H9 (cell line): ENCODE measurements around the gene C16orf89. TPM values are rescaled to one million over a fixed set of nuclear protein-coding genes. Genes with fewer than 3 reads are reported as not detected.
"Not testable (repeated sequence)": the region's sequence is repeated elsewhere in the genome, so short reads cannot be mapped to it uniquely, and the experiment has no call there.

Experiments used
- DNase-seq: peaks from one replicate; pipeline ENCODE4 v3.0.0-alpha.2; 2017
- H2AFZ ChIP-seq: one replicate; pipeline ENCODE4 v1.6.1; 2013; ENCODE audit warnings: mild to moderate bottlenecking, low read length, control low read depth, moderate library complexity
- H2AK5ac ChIP-seq: 2 replicates; pipeline ENCODE4 v1.6.1; 2013; ENCODE audit warnings: low read length, control low read depth, mixed read lengths; ENCODE audit not compliant: insufficient read length
- H2BK120ac ChIP-seq: one replicate; pipeline ENCODE4 v1.6.1; 2013; ENCODE audit warnings: low read depth, mild to moderate bottlenecking, low read length, control low read depth, inconsistent platforms; ENCODE audit not compliant: poor library complexity, severe bottlenecking
- H2BK12ac ChIP-seq: 2 replicates; pipeline ENCODE4 v1.6.1; 2013; ENCODE audit warnings: low read length, control low read depth, mixed read lengths, low read depth; ENCODE audit not compliant: insufficient read length
- H2BK15ac ChIP-seq: 2 replicates; pipeline ENCODE4 v1.6.1; 2013; ENCODE audit warnings: low read depth, low read length, control low read depth
- H2BK20ac ChIP-seq: one replicate; pipeline ENCODE4 v1.6.1; 2013; ENCODE audit warnings: low read depth, mild to moderate bottlenecking, low read length, control low read depth, inconsistent platforms; ENCODE audit not compliant: poor library complexity, severe bottlenecking
- H2BK5ac ChIP-seq: 2 replicates; pipeline ENCODE4 v1.6.1; 2013; ENCODE audit warnings: low read length, control low read depth, mixed read lengths; ENCODE audit not compliant: insufficient read length
- H3K14ac ChIP-seq: 2 replicates; pipeline ENCODE4 v1.6.1; 2013; ENCODE audit warnings: low read length, control low read depth; ENCODE audit not compliant: insufficient read depth
- H3K18ac ChIP-seq: 2 replicates; pipeline ENCODE4 v1.6.1; 2013; ENCODE audit warnings: low read depth, mild to moderate bottlenecking, mixed read lengths, low read length, control low read depth; ENCODE audit not compliant: insufficient read length
- H3K23ac ChIP-seq: 2 replicates; pipeline ENCODE4 v1.6.1; 2013; ENCODE audit warnings: low read length, control low read depth, mixed read lengths, low read depth; ENCODE audit not compliant: insufficient read length
- H3K23me2 ChIP-seq: 2 replicates; pipeline ENCODE4 v1.6.1; 2013; ENCODE audit warnings: low read depth, mild to moderate bottlenecking, mixed read lengths, low read length, control low read depth; ENCODE audit not compliant: insufficient read length, poor library complexity, severe bottlenecking
- H3K27ac ChIP-seq: 2 replicates; pipeline ENCODE4 v1.5.1; 2013; ENCODE audit warnings: low read length, control low read depth, mixed read lengths, low read depth; ENCODE audit not compliant: insufficient read length
- H3K27me3 ChIP-seq: 2 replicates; pipeline ENCODE4 v1.6.1; 2013; ENCODE audit warnings: low read length, control low read depth, inconsistent platforms; ENCODE audit not compliant: insufficient read depth
- H3K4ac ChIP-seq: 2 replicates; pipeline ENCODE4 v1.6.1; 2013; ENCODE audit warnings: low read depth, mild to moderate bottlenecking, control low read depth, inconsistent platforms, low read length, moderate library complexity
- H3K4me1 ChIP-seq: 2 replicates; pipeline ENCODE4 v1.6.1; 2013; ENCODE audit warnings: low read length, control low read depth, inconsistent platforms; ENCODE audit not compliant: insufficient read depth
- H3K4me2 ChIP-seq: 2 replicates; pipeline ENCODE4 v1.6.1; 2013; ENCODE audit warnings: low read length, control low read depth, mixed read lengths; ENCODE audit not compliant: insufficient read length, insufficient read depth
- H3K56ac ChIP-seq: 2 replicates; pipeline ENCODE4 v1.6.1; 2013; ENCODE audit warnings: low read depth, mild to moderate bottlenecking, mixed read lengths, low read length, control low read depth; ENCODE audit not compliant: insufficient read length
- H3K79me1 ChIP-seq: 2 replicates; pipeline ENCODE4 v1.6.1; 2013; ENCODE audit warnings: low read depth, mild to moderate bottlenecking, moderate library complexity, low read length, control low read depth, inconsistent platforms; ENCODE audit not compliant: insufficient read depth, poor library complexity, severe bottlenecking
- H3K79me2 ChIP-seq: 2 replicates; pipeline ENCODE4 v1.6.1; 2013; ENCODE audit warnings: low read length, control low read depth, inconsistent platforms; ENCODE audit not compliant: insufficient read depth
- H3K9ac ChIP-seq: 2 replicates; pipeline ENCODE4 v1.6.1; 2013; ENCODE audit warnings: low read length, control low read depth, mixed read lengths; ENCODE audit not compliant: insufficient read length; ENCODE audit errors: extremely low read depth
- H3K9me3 ChIP-seq: one replicate; pipeline ENCODE4 v1.6.1; 2013; ENCODE audit warnings: low read depth, low read length, inconsistent platforms; ENCODE audit not compliant: control insufficient read depth
- H3T11ph ChIP-seq: one replicate; pipeline ENCODE4 v1.6.1; 2013; ENCODE audit warnings: mild to moderate bottlenecking, low read length, control low read depth, inconsistent platforms
- H4K20me1 ChIP-seq: one replicate; pipeline ENCODE4 v1.6.1; 2013; ENCODE audit not compliant: control insufficient read depth, insufficient read length, insufficient read depth
- H4K5ac ChIP-seq: 2 replicates; pipeline ENCODE4 v1.6.1; 2013; ENCODE audit warnings: low read depth, mild to moderate bottlenecking, mixed read lengths, low read length, control low read depth; ENCODE audit not compliant: insufficient read length
- H4K8ac ChIP-seq: replicated peaks from 2 replicates; pipeline ENCODE4 v1.6.1; 2013; ENCODE audit warnings: low read length, control low read depth, mixed read lengths, low read depth; ENCODE audit not compliant: insufficient read length
- H4K91ac ChIP-seq: 2 replicates; pipeline ENCODE4 v1.6.1; 2013; ENCODE audit warnings: low read depth, mild to moderate bottlenecking, moderate library complexity, mixed read lengths, low read length, control low read depth; ENCODE audit not compliant: insufficient read length
- H3K27ac Mint-ChIP-seq, 3 experiments: 2 replicates in 2 of 3; 3 replicates in 1 of 3; pipeline ENCODE4 v1.8.0; 2020 to 2021; ENCODE audit warnings: mixed read lengths in 3 of 3, mild to moderate bottlenecking in 1 of 3, moderate library complexity in 1 of 3
- H3K27me3 Mint-ChIP-seq: 2 replicates; pipeline ENCODE4 v1.8.0; 2021; ENCODE audit warnings: low read depth, mild to moderate bottlenecking, moderate library complexity, mixed read lengths
- H3K36me3 Mint-ChIP-seq, 3 experiments: 2 replicates in 2 of 3; 3 replicates in 1 of 3; pipeline ENCODE4 v1.8.0; 2020 to 2021; ENCODE audit warnings: low read depth in 3 of 3, mixed read lengths in 3 of 3; ENCODE audit not compliant: insufficient read depth in 1 of 3
- H3K4me1 Mint-ChIP-seq, 2 experiments: 2 replicates each; pipeline ENCODE4 v1.8.0; 2020; ENCODE audit warnings: mixed read lengths in 2 of 2
- H3K4me3 Mint-ChIP-seq, 2 experiments: 2 replicates in 1 of 2; 3 replicates in 1 of 2; pipeline ENCODE4 v1.8.0; 2020 to 2021; ENCODE audit warnings: mild to moderate bottlenecking in 2 of 2, mixed read lengths in 2 of 2, moderate library complexity in 1 of 2
- H3K9me3 Mint-ChIP-seq, 2 experiments: 2 replicates in 1 of 2; 3 replicates in 1 of 2; pipeline ENCODE4 v1.8.0; 2020; ENCODE audit warnings: mild to moderate bottlenecking in 2 of 2, mixed read lengths in 2 of 2, moderate library complexity in 1 of 2
- WGBS: extraction: QIAGEN DNeasy Blood & Tissue Kit; methylation state at CpG from one replicate; pipeline ENCODE4 v1.1.7; 2013; ENCODE audit warnings: missing lambda C conversion rate, low lambda C conversion rate, mixed read lengths; ENCODE audit not compliant: insufficient read length; ENCODE audit errors: extremely low coverage; 5-methylcytosine and 5-hydroxymethylcytosine counted together
- long read RNA-seq: library from polyadenylated mRNA; unstranded; transcript quantifications from one replicate; pipeline ENCODE4 v2.0.0, GENCODE V29; 2020
- total RNA-seq: library from RNA; stranded (reverse); gene quantifications from 2 replicates; pipeline ENCODE4 v1.2.1, GENCODE V29; 2021
- TF ChIP-seq, protein P1 (sequence below): fragments of 200-600 bp; sonication (generic); conservative IDR thresholded peaks from 3 replicates; pipeline ENCODE4 v1.8.0; 2021; ENCODE audit warnings: antibody characterized with exemption, mild to moderate bottlenecking

Gene C16orf89, protein sequence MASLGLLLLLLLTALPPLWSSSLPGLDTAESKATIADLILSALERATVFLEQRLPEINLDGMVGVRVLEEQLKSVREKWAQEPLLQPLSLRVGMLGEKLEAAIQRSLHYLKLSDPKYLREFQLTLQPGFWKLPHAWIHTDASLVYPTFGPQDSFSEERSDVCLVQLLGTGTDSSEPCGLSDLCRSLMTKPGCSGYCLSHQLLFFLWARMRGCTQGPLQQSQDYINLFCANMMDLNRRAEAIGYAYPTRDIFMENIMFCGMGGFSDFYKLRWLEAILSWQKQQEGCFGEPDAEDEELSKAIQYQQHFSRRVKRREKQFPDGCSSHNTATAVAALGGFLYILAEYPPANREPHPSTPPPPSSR
- 2.0 and 2.5 TPM in 2 replicates for total RNA-seq
- long read RNA-seq, partial matches to known transcripts, result 2 of 3 reads
- long read RNA-seq, other reads (novel, unspliced or antisense), result 0 of 3 reads

- Histone ChIP-seq H3K18ac (no peak within 1 kb of the TSS), H2BK5ac (no peak within 1 kb of the TSS), H3K23me2 (no peaks in the 10 kb centered on the region), H2BK15ac (no peak within 1 kb of the TSS), H3K14ac (peak within 1 kb of the TSS; percentile 28; the same call in 1 of the 2 replicates), H3T11ph (no peak within 1 kb of the TSS), H3K79me1 (no peaks in the 10 kb centered on the region), H3K4me1 (no peaks in the 10 kb centered on the region), H4K5ac (no peak within 1 kb of the TSS), H2BK12ac (no peak within 1 kb of the TSS), H3K27me3 (no peaks in the 10 kb centered on the region), H4K91ac (no peak within 1 kb of the TSS), H3K79me2 (no peaks in the 10 kb centered on the region), H4K8ac (no peak within 1 kb of the TSS), H2AFZ (no peak within 1 kb of the TSS), H4K20me1 (no peaks in the 10 kb centered on the region), H3K4me2 (no peak within 1 kb of the TSS), H3K23ac (no peak within 1 kb of the TSS), H3K9ac (no peak within 1 kb of the TSS), H3K9me3 (no peaks in the 10 kb centered on the region), H3K27ac (no peak within 1 kb of the TSS), H2BK20ac (no peak within 1 kb of the TSS), H2BK120ac (no peak within 1 kb of the TSS), H2AK5ac (no peak within 1 kb of the TSS), H3K56ac (no peak within 1 kb of the TSS), H3K4ac (no peak within 1 kb of the TSS)
- Mint-ChIP-seq H3K4me3 (no peak within 1 kb of the TSS), H3K9me3 (no peaks in the 10 kb centered on the region; a peak in 3 of 5 replicates), H3K4me1 (peaks cover 13 to 15% of the 10 kb centered on the region in 2 experiments), H3K27me3 (no peaks in the 10 kb centered on the region; the same call in 1 of the 2 replicates), H3K27ac (peak within 1 kb of the TSS in 2 of 3 experiments; percentile 10 to 31; a peak in 2 of 7 replicates), H3K36me3 (no peaks in the 10 kb centered on the region)
- no CpG with 5 or more reads among the region's 10 CpGs for WGBS
- TF ChIP-seq, protein P1, sequence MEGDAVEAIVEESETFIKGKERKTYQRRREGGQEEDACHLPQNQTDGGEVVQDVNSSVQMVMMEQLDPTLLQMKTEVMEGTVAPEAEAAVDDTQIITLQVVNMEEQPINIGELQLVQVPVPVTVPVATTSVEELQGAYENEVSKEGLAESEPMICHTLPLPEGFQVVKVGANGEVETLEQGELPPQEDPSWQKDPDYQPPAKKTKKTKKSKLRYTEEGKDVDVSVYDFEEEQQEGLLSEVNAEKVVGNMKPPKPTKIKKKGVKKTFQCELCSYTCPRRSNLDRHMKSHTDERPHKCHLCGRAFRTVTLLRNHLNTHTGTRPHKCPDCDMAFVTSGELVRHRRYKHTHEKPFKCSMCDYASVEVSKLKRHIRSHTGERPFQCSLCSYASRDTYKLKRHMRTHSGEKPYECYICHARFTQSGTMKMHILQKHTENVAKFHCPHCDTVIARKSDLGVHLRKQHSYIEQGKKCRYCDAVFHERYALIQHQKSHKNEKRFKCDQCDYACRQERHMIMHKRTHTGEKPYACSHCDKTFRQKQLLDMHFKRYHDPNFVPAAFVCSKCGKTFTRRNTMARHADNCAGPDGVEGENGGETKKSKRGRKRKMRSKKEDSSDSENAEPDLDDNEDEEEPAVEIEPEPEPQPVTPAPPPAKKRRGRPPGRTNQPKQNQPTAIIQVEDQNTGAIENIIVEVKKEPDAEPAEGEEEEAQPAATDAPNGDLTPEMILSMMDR, result no peak
- no peak for DNase-seq
Measured at GRCh38 chr16:5065813-5066212, at the start of gene C16orf89. Gene C16orf89 (minus strand): TSS chr16:5065956. CDS start chr16:5065908, 48 bp downstream.

GRCh38 chr16:5110933-5111332 lies 45.2 kb upstream of the C16orf89 start:
- not testable (repeated sequence) for H3K4me1 Mint-ChIP-seq, H3K14ac ChIP-seq, H3K27ac Mint-ChIP-seq, H2AK5ac ChIP-seq, H3K4ac ChIP-seq, H3K23me2 ChIP-seq, H3K9me3 ChIP-seq, H3T11ph ChIP-seq, H4K91ac ChIP-seq, H3K23ac ChIP-seq, H3K18ac ChIP-seq, H2BK120ac ChIP-seq, H4K8ac ChIP-seq, H2AFZ ChIP-seq, H2BK15ac ChIP-seq, H3K79me2 ChIP-seq, H3K4me2 ChIP-seq, H4K20me1 ChIP-seq, DNase-seq, H3K4me1 ChIP-seq, H3K56ac ChIP-seq, H2BK20ac ChIP-seq, H3K27me3 Mint-ChIP-seq, H3K9ac ChIP-seq, H2BK12ac ChIP-seq, H3K27me3 ChIP-seq, H3K27ac ChIP-seq, H4K5ac ChIP-seq, H2BK5ac ChIP-seq, H3K36me3 Mint-ChIP-seq, H3K9me3 Mint-ChIP-seq, H3K4me3 Mint-ChIP-seq, H3K79me1 ChIP-seq
- no CpG with 5 or more reads among the region's 10 CpGs for WGBS
